H1 (cell line): ENCODE measurements around the gene PTGFR. TPM values are rescaled to one million over a fixed set of nuclear protein-coding genes. Genes with fewer than 3 reads are reported as not detected.

ENCODE experiments used
- CTCF ChIA-PET: fragments of 300-600 bp; sonication (Branson Sonifier 250); formaldehyde crosslinking; loops from one replicate; lab custom pipeline; 2021; ENCODE audit not compliant: partially characterized antibody; lab: Charles Lee
- POLR2A ChIA-PET: fragments of 300-600 bp; sonication (Branson Sonifier 250); formaldehyde crosslinking; loops from one replicate; lab custom pipeline; 2021; ENCODE audit warnings: inconsistent platforms; ENCODE audit not compliant: partially characterized antibody; lab: Charles Lee
- DNase-seq, 2 experiments: peaks; one replicate each; pipeline versions ENCODE4 v3.0.0 to v3.0.0-alpha.2; 2010 to 2022; ENCODE audit warnings: low spot score in 2 of 2, low read depth in 1 of 2, mixed read lengths in 1 of 2
- FAIRE-seq: peaks from 2 replicates; lab custom pipeline; 2011; peaks lifted over from hg19 to GRCh38; lab: Jason Lieb, UNC
- H2AFZ ChIP-seq: 2 replicates; pipeline ENCODE4 v1.8.1; 2012; ENCODE audit warnings: low read length, inconsistent platforms
- H2AK5ac ChIP-seq: 2 replicates; pipeline ENCODE4 v1.6.1; 2013; ENCODE audit warnings: low read depth, low read length
- H2BK120ac ChIP-seq: replicated peaks from 2 replicates; pipeline ENCODE3; 2013; ENCODE audit warnings: low read depth, low read length, inconsistent platforms
- H2BK12ac ChIP-seq: 2 replicates; pipeline ENCODE4 v1.6.1; 2013; ENCODE audit warnings: low read depth, low read length
- H2BK15ac ChIP-seq: 2 replicates; pipeline ENCODE4 v1.6.1; 2013; ENCODE audit warnings: low read length
- H2BK20ac ChIP-seq: 2 replicates; pipeline ENCODE4 v1.6.1; 2013; ENCODE audit warnings: low read length
- H2BK5ac ChIP-seq: 2 replicates; pipeline ENCODE4 v1.6.1; 2013; ENCODE audit warnings: low read depth, low read length
- H3K14ac ChIP-seq: 2 replicates; pipeline ENCODE4 v1.6.1; 2013; ENCODE audit warnings: inconsistent platforms; ENCODE audit not compliant: insufficient read length
- H3K18ac ChIP-seq: 2 replicates; pipeline ENCODE4 v1.6.1; 2013; ENCODE audit warnings: low read length; ENCODE audit errors: extremely low read depth
- H3K23ac ChIP-seq: 2 replicates; pipeline ENCODE4 v1.6.1; 2013; ENCODE audit warnings: inconsistent platforms; ENCODE audit not compliant: insufficient read length
- H3K23me2 ChIP-seq: 2 replicates; pipeline ENCODE4 v1.6.1; 2013; ENCODE audit warnings: low read depth, low read length
- H3K27ac ChIP-seq: 2 replicates; pipeline ENCODE4 v1.6.1; 2011; ENCODE audit warnings: low read depth, low read length, inconsistent platforms
- H3K27me3 ChIP-seq, 4 experiments: replicated peaks in 1 of 4; 1 replicate in 1 of 4; 2 replicates in 3 of 4; pipeline versions ENCODE4 v1.6.1 to v1.8.1; 2011 to 2013; ENCODE audit warnings: low read length in 3 of 4, mild to moderate bottlenecking in 3 of 4, inconsistent platforms in 2 of 4, mixed read lengths in 2 of 4, moderate library complexity in 1 of 4; ENCODE audit not compliant: control insufficient read depth in 3 of 4, insufficient read depth in 3 of 4; ENCODE audit errors: extremely low read depth in 1 of 4
- H3K36me3 ChIP-seq, 4 experiments: 2 replicates each; pipeline versions ENCODE4 v1.6.1 to v1.8.1; 2011 to 2013; ENCODE audit warnings: mild to moderate bottlenecking in 4 of 4, low read length in 3 of 4, moderate library complexity in 2 of 4, control low read depth in 1 of 4, inconsistent platforms in 1 of 4; ENCODE audit not compliant: insufficient read depth in 4 of 4, control insufficient read depth in 2 of 4
- H3K4ac ChIP-seq: replicated peaks from 2 replicates; pipeline ENCODE3; 2013; ENCODE audit warnings: low read length, low read depth, mixed read lengths, inconsistent platforms; ENCODE audit not compliant: insufficient read length
- H3K4me1 ChIP-seq, 4 experiments: replicated peaks in 1 of 4; 1 replicate in 1 of 4; 2 replicates in 3 of 4; pipeline versions ENCODE4 v1.6.1 to v1.8.1; 2011 to 2013; ENCODE audit warnings: low read length in 3 of 4, inconsistent platforms in 2 of 4, mixed read lengths in 1 of 4; ENCODE audit not compliant: insufficient read depth in 4 of 4, control insufficient read depth in 3 of 4
- H3K4me2 ChIP-seq, 2 experiments: 2 replicates each; pipeline versions ENCODE4 v1.6.1 to v1.8.1; 2011 to 2013; ENCODE audit warnings: low read depth in 2 of 2, low read length in 2 of 2, control low read depth in 1 of 2, inconsistent platforms in 1 of 2, mild to moderate bottlenecking in 1 of 2; ENCODE audit not compliant: insufficient read depth in 1 of 2
- H3K4me3 ChIP-seq, 4 experiments: fragments of 200-600, 300-600 bp in 1 of 4; sonication (generic), shearing (Covaris generic), sonication (Bioruptor Twin) in 1 of 4; 2 replicates each; pipeline versions ENCODE4 v1.5.1 to v1.8.1; 2011 to 2016; ENCODE audit warnings: low read length in 4 of 4, low read depth in 3 of 4, control low read depth in 2 of 4, inconsistent platforms in 2 of 4, mild to moderate bottlenecking in 2 of 4, mixed read lengths in 1 of 4, moderate library complexity in 1 of 4; ENCODE audit not compliant: insufficient read depth in 2 of 4; ENCODE audit errors: extremely low read depth in 1 of 4
- H3K56ac ChIP-seq: replicated peaks from 2 replicates; pipeline ENCODE3; 2013; ENCODE audit warnings: low read depth, mild to moderate bottlenecking, mixed read lengths, low read length, inconsistent platforms; ENCODE audit not compliant: insufficient read length
- H3K79me1 ChIP-seq: 2 replicates; pipeline ENCODE4 v1.6.1; 2013; ENCODE audit warnings: low read depth, low read length, control low read depth
- H3K79me2 ChIP-seq, 2 experiments: 2 replicates each; pipeline versions ENCODE4 v1.6.1 to v1.8.1; 2012 to 2013; ENCODE audit warnings: low read length in 2 of 2, mild to moderate bottlenecking in 2 of 2, inconsistent platforms in 1 of 2; ENCODE audit not compliant: insufficient read depth in 2 of 2, control insufficient read depth in 1 of 2
- H3K9ac ChIP-seq, 4 experiments: replicated peaks in 1 of 4; 1 replicate in 1 of 4; 2 replicates in 3 of 4; pipeline versions ENCODE4 v1.6.1 to v1.8.1; 2011 to 2013; ENCODE audit warnings: low read depth in 3 of 4, low read length in 3 of 4, control low read depth in 2 of 4, mild to moderate bottlenecking in 2 of 4, moderate library complexity in 2 of 4, inconsistent platforms in 1 of 4; ENCODE audit errors: extremely low read depth in 1 of 4
- H3K9me3 ChIP-seq, 2 experiments: 2 replicates each; pipeline versions ENCODE4 v1.6.1 to v1.8.1; 2012 to 2013; ENCODE audit warnings: mild to moderate bottlenecking in 2 of 2, moderate library complexity in 2 of 2, control low read depth in 1 of 2, inconsistent platforms in 1 of 2, low read depth in 1 of 2, low read length in 1 of 2, mixed read lengths in 1 of 2; ENCODE audit not compliant: insufficient read depth in 2 of 2
- H4K20me1 ChIP-seq, 2 experiments: replicated peaks in 1 of 2; 2 replicates each; pipeline versions ENCODE3 to v1.8.1; 2011 to 2013; ENCODE audit warnings: inconsistent platforms in 2 of 2, low read length in 2 of 2, mild to moderate bottlenecking in 1 of 2; ENCODE audit not compliant: insufficient read depth in 2 of 2, control insufficient read depth in 1 of 2
- H4K5ac ChIP-seq: 2 replicates; pipeline ENCODE4 v1.6.1; 2013; ENCODE audit warnings: low read length, low read depth, mixed read lengths, inconsistent platforms; ENCODE audit not compliant: insufficient read length
- H4K8ac ChIP-seq: 2 replicates; pipeline ENCODE4 v1.8.0; 2013; ENCODE audit warnings: mild to moderate bottlenecking, moderate library complexity, low read length, inconsistent platforms; ENCODE audit not compliant: insufficient read depth; ENCODE audit errors: extremely low read depth
- H4K91ac ChIP-seq: replicated peaks from 2 replicates; pipeline ENCODE3; 2013; ENCODE audit warnings: low read length, mixed read lengths, inconsistent platforms; ENCODE audit not compliant: insufficient read length
- ATF2 ChIP-seq: IDR thresholded peaks from 2 replicates; pipeline ENCODE4 v1.6.1; 2012; ENCODE audit warnings: low read length, inconsistent platforms
- GTF2F1 ChIP-seq: IDR thresholded peaks from 2 replicates; pipeline ENCODE4 v1.6.1; 2012; ENCODE audit warnings: low read depth, low read length, improper control_type of control experiment, borderline replicate concordance
- KDM4A ChIP-seq: IDR thresholded peaks from one replicate; pipeline ENCODE4 v1.7.1; 2012; ENCODE audit warnings: low read depth, mild to moderate bottlenecking, moderate library complexity, low read length, inconsistent platforms; ENCODE audit not compliant: severe bottlenecking
- POLR2AphosphoS5 ChIP-seq: IDR thresholded peaks from 2 replicates; pipeline ENCODE4 v1.6.1; 2011; ENCODE audit warnings: low read depth, low read length
- POU5F1 ChIP-seq: IDR thresholded peaks from 2 replicates; pipeline ENCODE4 v1.6.1; 2011; ENCODE audit warnings: low read depth, mild to moderate bottlenecking, low read length, moderate library complexity
- SIRT6 ChIP-seq: IDR thresholded peaks from one replicate; pipeline ENCODE4 v1.7.1; 2012; ENCODE audit warnings: low read length, inconsistent platforms
- SIX5 ChIP-seq: IDR thresholded peaks from 2 replicates; pipeline ENCODE4 v1.6.1; 2011; ENCODE audit warnings: mild to moderate bottlenecking, low read depth, low read length
- SP1 ChIP-seq: IDR thresholded peaks from 2 replicates; pipeline ENCODE4 v1.6.1; 2011; ENCODE audit warnings: low read depth, low read length
- SP2 ChIP-seq: IDR thresholded peaks from 2 replicates; pipeline ENCODE4 v1.6.1; 2012; ENCODE audit warnings: mild to moderate bottlenecking, low read length, inconsistent platforms
- SRF ChIP-seq: IDR thresholded peaks from 2 replicates; pipeline ENCODE4 v1.6.1; 2011; ENCODE audit warnings: mild to moderate bottlenecking, low read depth, low read length, moderate library complexity
- USF2 ChIP-seq: IDR thresholded peaks from 2 replicates; pipeline ENCODE4 v1.6.1; 2011; ENCODE audit warnings: low read length, improper control_type of control experiment
- WGBS, 2 experiments: shearing (Covaris generic) in 1 of 2; methylation state at CpG; one replicate each; pipeline versions ENCODE4 v1.1.6 to v1.1.7; 2013 to 2015; ENCODE audit warnings: low lambda C conversion rate in 2 of 2, mixed read lengths in 2 of 2, inconsistent platforms in 1 of 2, low coverage in 1 of 2, missing lambda C conversion rate in 1 of 2; ENCODE audit not compliant: insufficient replicate concordance in 2 of 2, insufficient coverage in 1 of 2, insufficient read length in 1 of 2; ENCODE audit errors: extremely low coverage in 1 of 2, missing lambda C conversion rate in 1 of 2; 5-methylcytosine and 5-hydroxymethylcytosine counted together
- polyA plus RNA-seq, 7 experiments: library from polyadenylated mRNA; depleted of rRNA in 3 of 7; stranded (reverse) in 5 of 7; unstranded in 2 of 7; fragments of >200 nt in 5 of 7; fragments of 200-250 nt in 2 of 7; gene quantifications; 1 replicate in 5 of 7; 2 replicates in 1 of 7; 4 replicates in 1 of 7; pipeline versions ENCODE4 v1.2.1 to v1.2.3, GENCODE V29; 2011 to 2013; ENCODE audit warnings: missing spikeins in 2 of 7, mixed read lengths in 2 of 7
- total RNA-seq: library from RNA; stranded (reverse); fragmentation: NEBNext Ultra II Directional; extraction: Animal tissue kit (Norgen Biotek cat#: 25700); gene quantifications from 2 replicates; pipeline ENCODE4 v1.2.1, GENCODE V29; 2021

The PTGFR gene
- total and polyA plus RNA-seq, 2 of the 8 experiments (the other 6 are each of a cell fraction or from before 2014, with no cell fraction given) = 0.02 TPM; not detected in 1

DNA sequence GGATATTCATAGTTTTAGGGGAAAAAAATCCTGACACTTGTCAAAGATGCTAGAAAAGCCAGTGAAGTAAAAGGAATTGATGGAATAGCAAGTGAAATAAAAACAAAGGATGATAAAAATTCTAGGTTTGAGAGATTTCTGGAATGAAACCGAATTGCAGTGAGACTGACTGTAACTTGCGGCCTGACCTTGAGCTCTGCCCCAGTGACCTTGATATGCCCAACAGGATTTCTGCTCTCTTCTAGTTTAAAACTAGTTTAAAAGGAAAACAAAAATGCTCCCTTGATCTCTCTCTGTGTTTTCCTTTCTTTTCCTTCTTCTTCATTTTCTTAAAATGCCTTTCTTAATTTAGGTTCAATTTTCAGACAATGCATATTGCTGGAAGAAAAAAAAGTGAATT is 74.6 kb downstream of the PTGFR start:
- no peak overlapping the region for H3K23ac ChIP-seq
- H3K18ac ChIP-seq = no peak overlapping the region
- no peaks in the 10 kb centered on the region for H3K4me1 ChIP-seq
- 90% methylated on average over 2 of the region's 2 CpGs; no CpG with 5 or more reads in 1 of the 2 experiments for WGBS, 2 experiments
- no peak overlapping the region for H3K4me2 ChIP-seq
- H3K9ac ChIP-seq = no peak overlapping the region
- no peak overlapping the region for H3K14ac ChIP-seq
- no peak overlapping the region for H2BK12ac ChIP-seq
- no peak overlapping the region for H2AFZ ChIP-seq
- H4K5ac ChIP-seq = no peak overlapping the region
- H3K79me1 ChIP-seq = no peaks in the 10 kb centered on the region
- H4K91ac ChIP-seq = no peak overlapping the region
- no peak overlapping the region for H3K4me3 ChIP-seq
- H4K8ac ChIP-seq = no peak overlapping the region
- H2BK120ac ChIP-seq = no peak overlapping the region
- no peak for TF ChIP-seq USF2
- no peak for TF ChIP-seq POLR2AphosphoS5
- TF ChIP-seq SIRT6 = no peak
- no peak for TF ChIP-seq KDM4A
- no peak for TF ChIP-seq SIX5
- TF ChIP-seq GTF2F1 = no peak
- no peak for TF ChIP-seq SP1
- TF ChIP-seq POU5F1 = no peak
- no peak for TF ChIP-seq ATF2
- TF ChIP-seq SRF = no peak
- TF ChIP-seq SP2 = no peak
- TF ChIP-seq, all 59 proteins: peak for 0
- Histone ChIP-seq H3K4ac (no peak overlapping the region), H3K9me3 (no peaks in the 10 kb centered on the region), H3K23me2 (no peaks in the 10 kb centered on the region), H2BK15ac (no peak overlapping the region), H2BK5ac (no peak overlapping the region), H3K56ac (no peak overlapping the region), H3K27me3 (no peaks in the 10 kb centered on the region), H2BK20ac (no peak overlapping the region), H2AK5ac (no peak overlapping the region), H3K36me3 (no peaks in the 10 kb centered on the region), H4K20me1 (no peaks in the 10 kb centered on the region), H3K79me2 (no peaks in the 10 kb centered on the region), H3K27ac (no peak overlapping the region)
- FAIRE-seq = no peak
- ChIA-PET CTCF (interaction anchor here (1.0 kb wide), 1 partner anchor 421 kb away, joined by 3 read pairs; no protein-coding TSS in a partner anchor), POLR2A (no interaction called here)
- no peak for DNase-seq
